HG02938 (cell line): ENCODE results near the gene RNF5.
"Not testable (repeated sequence)": the region's sequence is repeated elsewhere in the genome, so short reads cannot be mapped to it uniquely, and the experiment has no call there.

Source experiments
- ATAC-seq: cut with Tn5 transposase; IDR thresholded peaks from one replicate; pipeline ENCODE4 v1.9.1; 2021; ENCODE audit warnings: mild to moderate bottlenecking, moderate library complexity; ENCODE audit not compliant: unreplicated experiment

RNF5 gene

DNA sequence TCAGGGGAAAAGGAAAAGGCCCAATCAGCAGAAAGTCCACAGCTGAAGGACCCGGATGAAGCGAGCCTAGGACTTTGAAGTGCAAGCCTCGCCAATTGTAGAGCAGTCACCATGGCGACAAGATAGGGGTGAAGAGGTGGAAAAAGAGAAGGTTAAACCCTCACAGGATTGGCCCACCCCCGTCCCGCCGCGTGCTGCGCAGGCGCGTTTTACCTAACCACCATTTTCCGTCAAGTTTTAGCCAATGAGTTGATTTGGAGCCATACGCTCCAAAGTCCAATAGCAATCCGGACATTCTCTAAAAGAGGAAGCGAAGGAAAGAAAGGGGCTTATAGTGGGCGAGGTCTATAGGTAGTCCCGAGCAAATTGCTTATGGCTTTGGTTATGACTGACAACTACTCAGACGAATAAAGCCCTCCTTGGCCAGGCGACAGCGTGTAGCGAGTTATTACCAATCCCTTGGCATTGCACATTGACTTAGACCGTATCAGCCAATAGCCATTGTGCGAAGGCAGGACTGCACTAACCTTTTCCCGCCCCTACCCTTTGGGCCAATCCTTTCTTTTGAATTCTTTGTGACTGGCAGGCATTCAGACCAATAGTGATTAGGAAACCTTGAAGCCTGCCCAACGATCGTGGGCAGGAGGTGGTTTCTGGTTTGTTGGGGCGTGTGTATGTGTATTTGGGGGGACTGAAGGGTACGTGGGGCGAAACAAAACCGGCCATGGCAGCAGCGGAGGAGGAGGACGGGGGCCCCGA, at the start of gene RNF5:
RNF5 (plus strand) TSS at position 618 of the 759 bp plus-strand sequence; CDS start at position 725, 107 bp downstream.
- ATAC-seq: peak; percentile 75

DNA sequence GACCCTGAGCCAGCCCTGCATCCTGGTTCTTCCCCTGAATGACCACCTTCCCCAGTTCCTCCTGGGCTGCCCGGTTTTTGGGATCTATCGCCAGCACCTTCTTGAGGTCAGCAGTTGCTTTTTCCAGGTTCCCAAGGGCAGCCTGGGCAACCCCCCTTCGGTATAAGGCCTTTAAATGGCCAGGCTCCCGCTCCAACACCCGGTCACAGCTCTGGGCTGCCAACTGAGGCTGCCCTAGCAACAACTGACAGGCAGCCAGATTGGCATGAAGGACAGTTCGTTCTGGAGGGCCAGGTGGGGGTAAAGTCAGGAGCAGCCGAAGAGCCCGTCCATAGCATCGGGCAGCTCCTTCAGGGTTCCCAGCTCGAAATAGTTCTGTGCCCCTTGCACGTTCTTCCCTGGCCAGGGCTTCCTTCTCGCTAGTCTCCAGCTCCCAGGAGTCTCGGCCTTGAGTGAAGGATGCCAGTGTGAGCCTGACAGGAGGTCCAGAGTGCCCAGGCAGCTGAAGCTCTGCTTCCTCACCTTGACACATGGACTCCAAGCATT, 49.4 kb upstream of the RNF5 start:
- ATAC-seq: no peak

- no peak for ATAC-seq
Measured at GRCh38 chr6:32129297-32130088, 48.7 kb upstream of the RNF5 start.

DNA sequence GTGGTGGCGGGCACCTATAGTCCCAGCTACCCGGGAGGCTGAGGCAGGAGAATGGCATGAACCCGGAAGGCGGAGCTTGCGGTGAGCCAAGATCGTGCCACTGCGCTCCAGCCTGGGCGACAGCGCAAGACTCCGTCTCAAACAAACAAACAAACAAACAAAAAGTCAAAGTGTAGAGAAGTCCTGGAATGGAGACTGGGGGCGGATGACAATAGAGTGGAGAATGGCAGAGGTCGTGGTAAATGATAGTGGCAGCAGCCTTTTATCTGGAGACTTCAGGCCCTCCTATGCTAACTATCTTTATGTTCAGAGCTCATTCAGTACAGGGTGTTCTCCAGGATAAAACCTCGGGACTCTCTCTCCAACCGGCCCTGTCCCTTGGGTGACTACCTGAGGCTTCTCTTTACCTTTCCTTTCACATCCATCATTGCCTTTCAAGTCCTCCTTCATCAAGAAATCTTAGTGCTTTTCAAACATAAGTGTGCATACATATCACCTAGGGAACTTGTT, 46.7 kb upstream of the RNF5 start:
- no peak for ATAC-seq

GRCh38 chr6:32132110-32132509, 46.1 kb upstream of the RNF5 start:
- no peak for ATAC-seq

DNA sequence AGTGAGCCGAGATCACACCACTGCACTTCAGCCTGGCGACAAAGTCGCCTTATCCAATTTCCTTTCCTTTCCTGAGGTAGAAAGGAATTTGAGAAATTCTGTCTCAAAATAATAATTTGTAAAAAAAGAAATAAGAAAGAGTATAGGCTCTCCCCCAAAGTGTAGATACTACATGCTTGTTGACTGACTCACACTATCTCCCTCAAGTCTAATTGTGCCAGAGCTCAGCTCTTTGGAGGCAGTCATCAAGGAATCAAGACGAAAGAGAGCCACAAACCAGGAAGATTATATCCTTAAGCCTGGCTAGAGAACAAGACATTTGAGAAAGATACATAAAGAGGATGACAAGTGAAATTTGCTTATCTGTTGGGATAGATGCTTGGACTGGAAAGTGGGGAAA, 44.4 kb upstream of the RNF5 start:
- ATAC-seq: no peak

DNA sequence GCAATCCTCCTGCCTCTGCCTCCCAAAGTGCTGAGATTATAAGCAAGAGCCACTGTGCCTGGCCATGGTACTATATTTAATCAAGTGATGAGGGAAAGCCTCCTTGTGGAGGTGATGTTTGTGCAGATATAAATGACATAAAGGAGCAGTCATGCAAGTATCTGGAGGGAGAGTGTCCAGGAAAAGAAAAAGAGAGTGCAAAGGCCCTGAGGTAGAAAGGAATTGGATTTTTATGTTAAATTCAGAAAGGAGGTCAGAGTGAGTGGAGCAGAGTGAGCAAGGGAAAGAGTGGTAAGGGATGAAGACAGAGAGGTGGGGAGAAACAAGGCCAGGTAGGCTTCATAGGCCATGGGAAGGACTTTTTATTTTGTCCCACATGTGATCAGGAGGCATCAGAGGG, 40.8 kb upstream of the RNF5 start:
- no peak for ATAC-seq

GRCh38 chr6:32139590-32139989, 38.6 kb upstream of the RNF5 start:
- ATAC-seq: no peak

GRCh38 chr6:32140420-32141046, 37.7 kb upstream of the RNF5 start:
- ATAC-seq: no peak

GRCh38 chr6:32144238-32144637, 34.0 kb upstream of the RNF5 start:
- not testable (repeated sequence) for ATAC-seq

DNA sequence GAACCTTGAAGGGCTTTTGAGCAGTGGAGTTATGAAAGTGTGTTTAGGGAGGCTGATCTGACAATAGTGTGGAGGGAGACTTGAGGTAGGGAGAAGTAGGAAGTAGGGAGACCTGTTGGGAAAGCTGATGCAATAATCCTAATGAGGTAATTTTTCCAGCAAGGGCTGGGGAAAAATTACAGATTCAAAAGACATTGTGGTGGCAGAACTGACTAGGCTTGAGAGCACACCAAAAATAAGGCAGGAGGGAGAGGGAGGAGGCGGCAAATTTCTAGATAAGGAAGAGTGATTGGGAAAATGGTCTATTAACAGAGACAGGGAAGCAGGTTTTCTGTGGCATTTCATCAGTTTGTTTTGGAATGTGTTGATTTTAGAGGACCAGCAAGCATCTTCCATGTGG, 31.9 kb upstream of the RNF5 start:
- ATAC-seq: no peak

DNA sequence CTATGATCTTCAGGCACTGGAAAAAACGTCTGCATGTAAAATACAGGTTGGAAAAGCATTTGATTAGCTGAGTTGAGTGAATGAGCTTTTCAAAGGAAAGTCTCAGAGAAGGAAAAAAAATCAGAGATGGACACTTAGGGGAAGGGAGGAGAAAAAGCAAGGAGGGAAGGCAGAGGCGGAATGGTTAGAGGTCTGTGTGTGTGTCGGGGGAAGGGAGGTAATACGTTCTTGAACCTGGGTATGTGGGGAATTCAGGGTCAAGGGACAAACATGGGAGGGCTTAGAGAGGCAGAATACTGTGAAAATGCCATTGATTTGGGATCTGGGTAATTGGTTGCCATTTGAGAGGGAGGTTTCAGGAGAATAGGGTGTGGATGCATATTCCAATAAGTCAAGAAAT, 31.5 kb upstream of the RNF5 start:
- no peak for ATAC-seq

GRCh38 chr6:32147401-32148132, 30.6 kb upstream of the RNF5 start:
- ATAC-seq: no peak

GRCh38 chr6:32148289-32149091, 29.7 kb upstream of the RNF5 start:
- ATAC-seq: no peak

GRCh38 chr6:32149092-32149755, 29.0 kb upstream of the RNF5 start:
- ATAC-seq: no peak

- no peak for ATAC-seq
Measured at GRCh38 chr6:32149932-32150870, 28.0 kb upstream of the RNF5 start.

GRCh38 chr6:32151181-32151862, 26.9 kb upstream of the RNF5 start:
- ATAC-seq: no peak
